Activated gamma-delta T cell (primary cell): ENCODE measurements around the gene HOXA3.

Experiments used
- DNase-seq: peaks from one replicate; lab custom pipeline; 2025; lab: John Stamatoyannopoulos, UW

Gene HOXA3

DNA sequence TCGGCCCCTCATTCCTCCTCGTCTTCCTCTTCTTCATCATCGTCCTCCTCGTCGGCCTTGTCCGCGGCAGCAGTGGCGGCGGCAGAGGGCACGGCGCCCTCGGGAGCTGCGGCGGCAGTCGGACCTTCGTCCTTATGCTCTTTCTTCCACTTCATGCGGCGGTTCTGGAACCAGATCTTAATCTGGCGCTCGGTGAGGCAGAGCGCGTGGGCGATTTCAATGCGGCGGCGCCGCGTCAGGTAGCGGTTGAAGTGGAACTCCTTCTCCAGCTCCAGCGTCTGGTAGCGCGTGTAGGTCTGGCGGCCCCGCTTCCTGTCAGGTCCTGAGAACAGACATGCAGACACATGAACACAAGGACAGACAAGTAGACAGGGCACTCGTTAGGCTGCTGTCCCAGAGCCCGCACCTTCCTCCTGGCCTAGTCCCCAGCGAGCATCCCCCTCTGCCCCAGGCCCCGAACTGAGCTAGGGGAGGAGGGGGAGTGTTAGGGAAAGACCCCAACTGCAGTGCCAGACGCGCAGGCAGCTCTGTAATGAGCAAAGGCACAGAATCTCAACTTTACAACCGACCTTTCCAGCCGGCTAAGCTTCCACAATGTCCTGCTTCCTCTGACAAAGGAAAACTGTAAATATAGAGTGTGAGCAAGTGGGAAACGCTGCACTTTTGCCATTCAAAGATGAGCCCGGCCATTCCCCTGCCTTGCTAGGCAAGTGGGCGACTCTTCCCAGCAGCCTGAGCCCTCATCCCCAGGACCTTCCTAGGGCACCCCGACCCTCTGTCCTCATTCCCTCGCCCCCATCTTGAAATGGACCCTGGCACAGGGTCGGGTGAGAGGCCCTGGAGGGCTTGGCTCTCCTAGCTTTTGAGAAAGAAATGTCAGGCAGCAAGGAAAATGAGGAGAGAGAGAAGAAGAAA, 2.8 kb upstream of the HOXA3 start:
- no peak for DNase-seq

DNA sequence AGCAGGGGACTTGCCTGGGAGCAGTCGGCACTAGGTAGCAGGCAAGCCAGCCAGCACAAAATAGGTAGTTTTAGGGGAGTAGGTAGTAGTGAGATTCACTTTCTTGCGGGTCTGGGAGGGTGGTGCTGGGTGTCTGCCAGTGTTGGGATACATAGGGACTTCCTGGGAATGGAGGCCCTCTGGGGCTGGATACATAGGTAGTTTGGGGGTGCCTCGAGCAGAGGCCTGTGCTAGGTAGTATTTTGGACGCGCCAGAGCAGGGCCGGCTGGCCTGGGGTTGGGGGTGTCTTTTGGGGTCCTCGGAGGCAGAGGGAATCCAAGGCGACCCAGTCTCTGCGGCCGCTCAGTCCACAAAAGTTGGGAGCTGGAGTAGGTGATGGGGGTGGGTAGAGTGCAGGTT, 2.0 kb upstream of the HOXA3 start:
- DNase-seq = no peak

DNA sequence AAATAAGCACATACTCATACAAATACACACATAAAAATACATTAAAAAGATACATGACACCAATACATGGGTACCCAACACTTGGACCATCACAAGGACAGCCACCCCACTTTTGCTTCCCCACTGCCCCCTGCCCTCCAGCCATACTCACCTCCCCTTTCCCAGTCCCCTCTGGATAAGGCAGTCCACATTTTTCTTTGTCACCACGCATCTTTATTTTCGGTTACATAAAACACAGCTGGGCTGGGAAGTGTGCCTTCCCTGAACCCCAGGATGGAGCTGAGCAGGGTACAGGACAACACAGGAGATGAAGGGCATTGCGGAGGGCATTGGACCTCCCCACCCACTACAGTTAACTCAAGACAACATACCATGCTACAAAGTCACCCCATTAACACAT, 1.1 kb upstream of the HOXA3 start:
- no peak for DNase-seq

DNA sequence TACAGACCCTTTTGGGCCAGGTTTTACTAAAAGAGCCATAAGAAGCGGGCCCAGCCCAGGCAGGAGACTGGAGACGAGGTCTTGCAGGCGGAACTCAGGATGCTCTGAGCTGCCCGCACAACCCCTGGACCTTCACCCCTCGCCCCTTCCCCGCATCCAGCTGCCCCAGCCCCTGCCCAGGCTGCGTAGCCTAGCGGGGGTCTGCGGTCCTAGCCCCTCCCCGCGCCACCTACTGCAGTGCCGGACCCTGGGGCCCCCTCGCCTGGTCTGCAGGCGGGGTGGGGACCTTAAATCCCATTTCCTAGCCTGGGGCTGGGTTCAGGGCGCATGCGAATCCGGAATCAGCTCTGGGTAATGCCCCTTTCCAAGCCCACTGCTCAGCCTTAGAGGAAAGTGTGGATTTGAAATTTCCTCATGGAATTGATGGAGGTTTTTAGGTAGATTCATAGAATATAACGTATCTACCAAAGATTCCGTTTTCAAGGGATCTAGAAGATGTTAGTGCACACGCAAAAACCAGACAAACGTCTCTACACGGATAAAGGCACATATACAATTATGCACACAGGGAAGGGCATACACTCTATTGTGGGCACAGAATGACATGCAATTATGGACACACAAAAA, 546 bp upstream of the HOXA3 start:
- DNase-seq = no peak

DNA sequence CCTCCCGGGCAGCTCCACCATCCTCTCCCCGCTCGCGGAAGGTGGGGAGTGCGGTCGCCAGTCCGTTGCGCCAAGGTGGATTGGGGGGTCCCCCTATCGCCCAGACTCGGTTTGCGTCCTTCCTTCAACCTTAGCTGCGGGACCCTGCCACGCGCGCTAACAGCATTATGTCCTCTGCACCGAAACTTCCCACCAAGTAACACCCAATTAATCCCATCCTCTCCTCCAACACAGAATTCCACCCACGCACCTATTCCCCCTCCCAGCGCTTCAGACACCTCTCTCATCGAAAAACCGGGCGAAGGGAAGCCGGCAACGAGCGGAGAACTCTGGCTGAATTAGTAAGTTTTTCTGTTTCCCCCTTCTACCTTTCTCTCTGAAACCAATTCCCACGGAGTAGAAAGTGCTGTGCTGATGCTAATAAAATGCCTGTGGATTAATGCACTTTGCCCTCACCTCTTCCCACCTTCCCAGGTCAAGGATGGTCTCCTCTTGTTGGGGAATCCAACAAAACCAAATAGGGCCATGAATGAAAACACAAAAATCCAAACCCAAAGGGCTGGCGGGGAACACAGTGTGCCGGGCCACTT, 947 bp downstream of the HOXA3 start:
- no peak for DNase-seq

DNA sequence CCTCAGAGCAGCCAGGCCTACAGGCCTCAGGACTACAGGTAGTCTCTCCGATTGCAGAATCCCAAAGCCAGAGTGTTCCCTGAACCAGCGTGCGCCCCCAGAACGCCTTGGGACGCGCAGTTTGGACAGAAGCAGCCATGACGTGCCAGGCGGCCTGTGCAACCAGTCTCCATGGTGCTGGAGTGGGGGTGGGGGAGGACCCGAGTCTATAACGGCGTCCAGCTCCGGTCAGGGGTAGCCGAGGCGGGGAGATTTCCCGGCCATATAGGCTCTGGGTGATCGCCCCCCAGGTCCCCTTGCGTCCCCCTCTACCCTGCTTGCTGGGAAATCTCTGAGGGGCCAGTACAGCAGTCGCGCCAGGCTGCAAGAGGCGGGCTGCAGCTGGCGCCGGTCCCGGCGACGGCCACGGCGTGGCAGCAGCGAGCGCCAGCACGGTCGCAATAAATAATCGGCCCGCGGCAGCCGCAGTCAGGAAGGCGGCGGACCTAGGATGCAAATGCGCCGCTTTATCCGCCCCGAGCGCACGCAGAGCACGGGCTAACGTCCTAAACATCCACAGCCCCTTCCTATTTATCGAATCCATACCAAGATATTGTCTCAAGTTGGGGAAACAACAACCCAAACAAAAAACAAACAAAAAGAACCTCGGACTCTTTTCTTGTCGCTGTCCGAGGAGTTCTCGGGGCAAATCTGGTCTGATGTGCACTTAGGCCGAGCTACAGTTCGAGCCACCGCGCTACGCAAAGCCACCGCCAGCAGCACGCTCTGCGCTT, 1.6 kb downstream of the HOXA3 start:
- DNase-seq = peak; percentile 45

DNA sequence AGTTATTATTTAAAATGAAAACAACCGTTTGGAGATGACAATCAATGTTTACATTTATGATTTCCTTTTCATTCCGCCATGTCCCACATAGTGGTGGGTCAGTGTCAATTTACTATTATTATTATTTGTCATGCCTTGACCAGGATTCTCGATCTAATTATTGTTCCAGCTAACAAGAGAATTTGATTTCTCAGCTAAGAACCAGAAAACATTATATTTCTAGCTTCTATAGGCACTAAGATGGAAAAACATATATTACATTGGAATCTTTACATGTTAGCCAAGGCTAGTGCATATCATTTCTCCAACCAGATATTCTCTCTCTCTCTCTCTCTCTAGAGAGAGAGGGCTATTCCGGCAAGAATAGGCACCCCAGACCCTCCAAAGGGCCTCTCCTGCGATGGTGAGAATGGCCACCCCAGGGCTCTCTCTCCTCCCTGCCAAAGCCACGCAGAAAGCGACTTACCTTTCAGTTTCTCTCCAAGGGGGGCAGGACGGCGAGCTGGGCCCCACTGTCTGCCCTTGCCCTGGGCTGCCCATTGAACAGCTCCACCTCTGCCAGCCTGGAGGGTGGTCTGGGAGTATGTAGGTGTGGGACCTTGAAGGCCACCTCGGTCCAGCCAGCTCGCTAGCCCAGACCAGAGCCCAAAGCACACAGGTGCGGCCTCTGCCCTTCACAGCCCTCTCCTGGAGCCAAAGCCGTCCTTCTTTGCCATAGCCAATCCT, 2.4 kb downstream of the HOXA3 start:
- no peak for DNase-seq

DNA sequence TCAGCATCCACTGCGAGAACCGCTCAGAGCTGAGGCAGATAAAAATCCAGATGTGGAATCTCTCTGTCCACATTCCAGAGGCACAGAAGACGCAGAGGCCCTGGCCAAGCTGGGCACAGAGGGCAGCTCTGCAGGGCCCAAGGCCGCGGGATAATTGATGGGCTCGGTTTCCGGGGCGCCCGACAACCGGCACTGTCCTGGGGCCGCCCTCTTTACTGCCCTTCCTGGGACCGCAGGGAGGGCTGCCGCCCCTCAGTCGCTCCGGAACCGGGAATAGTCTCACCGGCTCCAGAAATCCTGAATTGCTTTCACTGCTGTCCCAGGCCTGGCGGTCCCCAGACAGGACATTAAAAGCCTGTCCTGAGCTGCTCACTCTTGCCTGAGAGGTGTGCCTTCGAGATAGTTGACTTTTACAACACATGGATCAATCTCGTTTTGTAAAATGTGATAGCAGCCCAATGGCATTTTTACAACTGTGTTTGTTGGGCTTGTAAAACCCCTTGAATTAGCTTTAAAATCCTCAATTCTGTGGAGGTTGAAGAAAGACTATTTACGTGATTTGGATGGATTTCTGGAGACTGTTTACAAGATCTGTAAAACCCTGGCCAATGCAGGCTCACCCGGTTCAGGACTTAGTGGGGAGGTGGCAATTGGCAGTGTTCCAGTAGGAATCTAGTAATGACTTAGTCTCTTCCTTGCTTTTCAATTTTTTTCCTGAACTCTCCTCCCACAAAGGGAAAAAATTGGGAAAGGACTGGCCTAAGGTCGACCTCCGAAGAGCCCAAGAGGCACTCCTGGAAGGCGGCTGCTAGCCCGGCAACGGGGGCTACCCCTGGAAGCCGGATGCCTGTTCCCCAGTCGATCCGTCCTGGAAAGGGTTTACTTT, 3.4 kb downstream of the HOXA3 start:
- DNase-seq = no peak

DNA sequence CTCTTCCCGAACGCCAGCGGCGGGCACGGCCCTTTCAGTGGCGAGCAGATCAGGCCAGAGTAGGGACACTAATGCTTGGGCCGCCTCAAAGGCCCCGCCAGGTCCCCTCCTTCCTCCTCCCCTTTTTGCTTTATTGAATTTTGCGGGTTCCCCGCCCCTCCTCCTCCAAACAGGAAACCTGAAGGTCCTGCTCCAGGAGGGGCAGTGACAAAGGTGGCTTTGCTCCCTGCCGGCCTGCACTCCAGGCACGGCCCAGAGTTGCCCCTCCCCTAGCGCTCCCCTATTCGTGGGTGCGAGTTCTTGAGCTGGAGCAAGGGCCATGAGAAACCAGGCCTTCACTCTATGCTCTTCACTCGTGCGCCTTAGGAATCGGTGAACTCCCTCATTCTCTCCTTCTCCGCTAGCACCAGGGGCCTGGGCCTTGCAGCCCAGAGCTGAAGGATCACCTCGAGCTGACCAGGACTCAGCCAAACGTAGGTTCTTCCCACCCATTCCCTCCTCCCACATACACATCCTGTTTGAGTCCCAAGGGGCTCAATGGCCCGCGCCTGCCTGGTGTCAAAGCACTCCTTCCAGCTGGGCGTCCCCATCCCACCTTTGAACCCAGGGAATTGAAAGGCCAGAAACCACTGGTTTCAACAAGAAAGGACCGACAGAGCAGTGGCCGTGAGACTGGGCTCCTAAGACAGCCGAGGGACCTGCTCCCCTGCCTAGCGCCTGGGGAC, 4.2 kb downstream of the HOXA3 start:
- DNase-seq = no peak

DNA sequence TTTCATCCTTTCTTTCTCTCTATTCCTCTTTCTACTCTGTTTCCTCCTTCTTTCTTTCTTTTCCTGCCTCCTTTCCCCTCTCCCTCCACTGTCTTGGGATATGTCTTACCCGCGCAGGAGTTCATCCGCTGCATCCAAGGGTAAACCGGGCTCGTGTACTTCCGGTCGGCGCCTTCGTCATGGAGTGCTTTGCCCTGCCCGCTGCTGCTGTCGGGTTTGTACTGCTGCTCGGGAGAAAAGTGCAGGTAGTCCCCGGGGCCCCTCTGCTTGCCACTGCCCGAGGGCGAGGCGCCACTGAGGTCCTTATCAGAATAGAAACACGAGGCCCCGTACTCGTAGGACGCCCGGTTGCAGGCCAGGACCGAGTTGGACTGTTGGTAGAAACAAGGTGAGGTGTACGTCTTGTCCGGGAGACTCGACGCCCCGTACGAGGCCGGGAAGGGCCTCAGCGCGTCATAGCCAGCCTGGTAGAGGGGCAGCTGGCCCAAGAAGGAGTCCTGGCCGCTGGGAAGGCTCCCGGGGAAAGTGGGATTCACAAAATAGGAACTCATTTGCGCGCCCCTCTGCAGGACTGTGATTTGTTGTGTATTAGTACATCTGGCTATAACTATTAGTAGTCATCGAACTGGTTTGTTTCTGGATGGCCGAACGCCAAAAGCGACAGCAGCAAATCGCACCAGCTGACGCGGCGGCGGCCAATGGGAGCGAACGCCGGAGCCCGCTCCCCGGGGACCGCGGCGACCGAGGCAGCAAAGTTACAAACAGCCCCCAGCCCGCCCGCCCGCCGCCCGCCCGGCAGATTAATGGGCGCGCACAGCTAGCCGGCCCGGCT, 5.0 kb downstream of the HOXA3 start, which contains the start of gene HOXA6:
Gene HOXA6 (minus strand): TSS at position 576 of the 832 bp plus-strand sequence. CDS start 25 bp downstream, at position 551.
- no peak for DNase-seq

DNA sequence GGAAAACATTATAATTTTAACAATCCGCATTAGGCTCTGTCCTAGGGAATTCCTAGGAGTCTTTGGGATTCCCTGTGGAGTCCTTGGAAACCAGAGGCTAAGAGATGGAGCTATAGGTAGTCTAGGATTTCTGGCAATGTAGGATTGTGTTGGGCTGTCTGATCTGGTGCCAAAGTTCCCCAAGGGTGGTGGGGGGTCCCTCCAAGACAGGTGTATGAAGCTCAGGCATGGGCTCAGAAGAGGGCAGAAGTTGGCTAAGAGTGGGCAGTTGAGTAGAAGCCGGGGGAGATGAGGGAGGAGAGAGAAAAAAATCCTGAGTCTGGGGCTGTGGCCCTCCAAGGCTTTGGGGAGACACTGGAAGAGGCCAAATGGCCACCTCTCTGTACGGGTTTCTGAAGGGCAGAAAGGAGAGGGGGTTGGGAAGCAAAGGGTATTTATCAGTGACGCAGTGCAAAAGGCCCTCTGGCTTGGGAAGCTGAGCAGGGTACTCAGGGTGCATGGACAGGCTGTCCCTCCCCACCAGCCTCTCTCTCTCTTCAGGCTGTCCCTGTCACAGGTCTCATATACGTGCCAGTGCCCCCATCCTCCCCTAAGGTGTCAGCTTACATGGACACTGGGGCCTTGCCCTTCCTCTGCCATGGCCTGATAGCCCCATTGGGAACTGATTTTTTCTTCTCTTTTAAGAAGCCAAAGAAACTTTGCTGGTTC, 5.7 kb downstream of the HOXA3 start:
- no peak for DNase-seq

DNA sequence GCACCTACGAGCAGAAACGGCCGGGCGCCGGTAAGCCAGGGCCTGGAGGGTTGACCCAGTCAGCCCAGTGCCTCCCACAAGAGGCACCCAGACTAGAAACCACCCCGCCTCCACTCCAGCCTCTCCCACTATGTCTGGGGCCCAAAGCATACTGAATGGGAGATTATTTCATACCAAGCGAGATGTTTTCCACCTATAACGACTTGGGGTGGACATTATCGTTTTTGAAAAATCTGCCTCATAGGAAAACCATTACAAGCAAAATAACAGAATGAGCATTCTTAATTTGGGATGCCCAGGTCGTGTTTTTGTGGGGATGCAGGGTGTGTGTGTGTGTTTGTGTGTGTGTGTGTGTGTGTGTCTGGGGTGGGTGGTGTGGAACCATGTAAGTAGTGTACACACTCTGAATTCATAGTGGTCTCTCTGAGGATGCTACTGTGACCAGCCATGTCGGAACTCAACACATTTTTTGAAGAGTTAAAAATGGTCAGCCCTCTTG, 6.4 kb downstream of the HOXA3 start:
- no peak for DNase-seq

DNA sequence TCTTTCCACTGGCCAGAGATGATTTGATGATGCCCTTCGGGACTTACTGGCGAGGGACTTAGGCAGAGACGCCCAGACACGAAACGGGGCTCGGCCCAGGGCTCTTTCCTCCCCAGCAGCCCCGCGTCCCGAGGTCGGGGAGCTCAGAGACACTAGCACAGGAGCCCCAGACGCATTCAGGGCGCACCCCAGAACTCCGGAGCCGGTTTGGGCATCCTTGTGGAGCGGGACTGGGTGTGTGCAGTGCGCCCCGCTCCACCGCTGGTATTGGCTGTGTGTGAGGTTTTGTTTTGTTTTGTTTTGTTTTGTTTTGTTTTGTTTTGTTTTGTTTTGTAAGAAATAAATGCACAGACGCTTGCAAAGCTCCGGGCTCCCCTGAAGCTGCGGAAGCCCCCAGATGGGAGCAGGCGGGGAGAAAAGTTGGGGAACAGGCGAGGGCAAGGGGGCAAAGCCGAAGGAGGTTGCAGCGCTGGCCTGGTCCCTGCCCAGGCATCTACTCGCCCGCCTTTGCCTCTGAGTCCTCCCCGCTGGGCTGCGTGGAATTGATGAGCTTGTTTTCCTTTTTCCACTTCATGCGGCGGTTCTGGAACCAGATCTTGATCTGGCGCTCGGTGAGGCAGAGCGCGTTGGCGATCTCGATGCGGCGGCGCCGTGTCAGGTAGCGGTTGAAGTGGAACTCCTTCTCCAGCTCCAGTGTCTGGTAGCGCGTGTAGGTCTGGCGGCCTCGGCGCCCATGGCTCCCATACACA, 7.0 kb downstream of the HOXA3 start:
- no peak for DNase-seq

DNA sequence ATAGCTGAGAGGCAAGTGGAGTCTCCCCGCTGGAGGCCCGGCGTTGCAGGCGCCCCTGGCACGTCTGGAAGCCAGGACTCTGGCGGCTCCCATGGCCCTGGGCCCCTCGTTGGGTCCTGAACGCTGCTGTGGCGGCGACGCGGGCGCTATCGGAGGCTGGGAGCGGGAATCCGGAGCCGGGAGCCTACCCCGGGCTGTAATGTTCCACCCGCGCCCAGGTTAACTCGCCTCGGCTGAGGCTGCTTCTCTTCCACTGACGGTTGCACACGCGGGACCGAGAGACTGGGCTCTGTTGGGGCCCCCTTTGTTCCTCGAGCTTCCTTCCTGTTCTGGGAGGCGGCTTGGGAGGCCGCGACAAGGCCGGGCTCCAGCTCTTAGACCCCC, 7.6 kb downstream of the HOXA3 start:
- no peak for DNase-seq

DNA sequence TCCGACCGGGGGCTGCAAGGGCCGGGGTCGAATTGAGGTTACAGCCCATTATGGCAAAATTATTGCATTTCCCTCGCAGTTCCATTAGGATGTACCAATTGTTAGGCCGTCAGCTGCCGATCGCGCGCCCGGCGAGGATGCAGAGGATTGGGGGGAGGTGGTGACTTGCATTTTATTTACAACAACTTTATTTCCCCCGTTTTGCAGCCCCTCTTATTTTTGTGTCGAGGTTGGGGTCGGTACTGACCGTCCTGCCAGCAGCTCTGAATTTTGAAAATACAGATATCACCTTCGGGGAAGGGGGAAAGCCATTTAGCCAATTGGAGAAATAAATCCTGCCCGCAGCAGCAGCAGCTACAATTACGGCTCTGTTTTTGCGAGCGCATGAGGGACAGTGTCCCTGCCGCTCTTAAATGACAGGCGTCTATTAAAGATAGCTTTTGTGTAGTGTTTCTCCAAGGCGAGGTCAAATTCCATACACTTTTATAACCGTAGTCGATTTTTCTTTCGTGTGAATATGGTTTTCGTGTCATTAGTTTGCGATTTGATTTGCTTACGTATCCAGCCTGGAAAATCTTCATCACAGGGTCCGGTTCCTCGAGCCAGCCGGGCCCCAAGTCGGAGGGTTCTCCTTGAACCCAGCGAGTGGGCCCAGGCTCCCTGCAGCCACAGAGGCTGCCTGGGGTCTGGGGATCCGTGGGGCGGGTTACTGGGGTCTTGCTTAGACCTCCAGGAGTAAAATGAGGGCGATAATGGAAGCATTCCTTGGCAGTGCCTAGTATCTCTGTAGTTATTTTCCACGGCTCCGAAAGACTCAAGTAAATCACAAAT, 8.2 kb downstream of the HOXA3 start:
- no peak for DNase-seq
